ENCODE data around the gene UCHL1.

GRCh38 chr4:41285202-41285863, 28.6 kb downstream of the UCHL1 start:
- no peak for TF ChIP-seq ZC3H13 (CRISPR knock-in tag; IDR thresholded peaks at IDR 0.05)
- TF ChIP-seq ZNF776 (CRISPR knock-in tag; IDR thresholded peaks at IDR 0.05) = no peak
- no peak for TF ChIP-seq TCF7 (IDR thresholded peaks at IDR 0.05; ENCODE audit: low read depth)
- no peak for TF ChIP-seq E2F1 (CRISPR knock-in tag; IDR thresholded peaks at IDR 0.05)
- TF ChIP-seq XBP1 (CRISPR knock-in tag; IDR thresholded peaks at IDR 0.05) = no peak
- TF ChIP-seq, protein P1, sequence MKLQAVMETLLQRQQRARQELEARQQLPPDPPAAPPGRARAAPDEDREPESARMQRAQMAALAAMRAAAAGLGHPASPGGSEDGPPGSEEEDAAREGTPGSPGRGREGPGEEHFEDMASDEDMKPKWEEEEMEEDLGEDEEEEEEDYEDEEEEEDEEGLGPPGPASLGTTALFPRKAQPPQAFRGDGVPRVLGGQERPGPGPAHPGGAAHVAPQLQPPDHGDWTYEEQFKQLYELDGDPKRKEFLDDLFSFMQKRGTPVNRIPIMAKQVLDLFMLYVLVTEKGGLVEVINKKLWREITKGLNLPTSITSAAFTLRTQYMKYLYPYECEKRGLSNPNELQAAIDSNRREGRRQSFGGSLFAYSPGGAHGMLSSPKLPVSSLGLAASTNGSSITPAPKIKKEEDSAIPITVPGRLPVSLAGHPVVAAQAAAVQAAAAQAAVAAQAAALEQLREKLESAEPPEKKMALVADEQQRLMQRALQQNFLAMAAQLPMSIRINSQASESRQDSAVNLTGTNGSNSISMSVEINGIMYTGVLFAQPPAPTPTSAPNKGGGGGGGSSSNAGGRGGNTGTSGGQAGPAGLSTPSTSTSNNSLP (IDR thresholded peaks at IDR 0.05; ENCODE audit: low read depth, low read length) = no peak
- no peak for TF ChIP-seq CEBPB (IDR thresholded peaks at IDR 0.05; ENCODE audit: borderline replicate concordance, low read depth, low read length)
- TF ChIP-seq CTCF (CRISPR knock-in tag; IDR thresholded peaks at IDR 0.05) = no peak
- TF ChIP-seq KDM4B (CRISPR knock-in tag; IDR thresholded peaks at IDR 0.05) = no peak
